ENCODE results near the gene RASAL3. TPM values are rescaled to one million over a fixed set of nuclear protein-coding genes. Genes with fewer than 3 reads are reported as not detected.

The RASAL3 gene
- polyA plus RNA-seq, 3 donors, result 0.86 to 3.9 (median 3.3) TPM

GRCh38 chr19:15403151-15403531 is 61.2 kb downstream of the RASAL3 start:
- no peak overlapping the region for H3K27ac ChIP-seq (ENCODE audit: low read depth, low read length)
- WGBS, 3 donors, result 91 to 95% (median 93%) methylated on average over 10 of the region's 10 CpGs

GRCh38 chr19:15402411-15403150 is 61.8 kb downstream of the RASAL3 start:
- no peak overlapping the region for H3K27ac ChIP-seq (ENCODE audit: low read depth, low read length)
- 84 to 86% (median 85%) methylated on average over 15 of the region's 15 CpGs for WGBS, 3 donors

Other genes with a start within 250 kb of the RASAL3 start
- gene EPHX3, start 232.1 kb downstream of the RASAL3 start, polyA plus RNA-seq, result under 1 TPM in 2 of 3 donors, not detected in 1; 0.25 to 0.28 TPM
- 10 to 100 TPM; 12.5 to 35.8 (median 23.1) TPM for gene BRD4, start 132.0 kb downstream of the RASAL3 start, polyA plus RNA-seq
- 10 to 100 TPM in 2 of 3 donors, 1 to 10 TPM in 1; 8.7 to 19.3 (median 13.3) TPM for gene AKAP8, start 84.8 kb downstream of the RASAL3 start, polyA plus RNA-seq
- gene AKAP8L, start 45.6 kb downstream of the RASAL3 start, polyA plus RNA-seq, result 10 to 100 TPM; 40.5 to 79.6 (median 49.9) TPM
- gene WIZ, start 14.6 kb downstream of the RASAL3 start, polyA plus RNA-seq, result 10 to 100 TPM; 15.3 to 37.3 (median 22.3) TPM
- under 1 TPM in 1 of 3 donors, not detected in 2; 0.06 TPM for gene PGLYRP2, start 15.0 kb upstream of the RASAL3 start, polyA plus RNA-seq
- under 1 TPM in 2 of 3 donors, not detected in 1; 0.10 to 0.61 TPM for gene CYP4F22, start 44.0 kb upstream of the RASAL3 start, polyA plus RNA-seq
- gene CYP4F8, start 150.7 kb upstream of the RASAL3 start, polyA plus RNA-seq, result not detected
- under 1 TPM; 0.06 to 0.51 (median 0.34) TPM for gene CYP4F3, start 176.4 kb upstream of the RASAL3 start, polyA plus RNA-seq
- gene CYP4F12, start 208.5 kb upstream of the RASAL3 start, polyA plus RNA-seq, result 10 to 100 TPM in 1 of 3 donors, 1 to 10 TPM in 2; 1.2 to 17.7 (median 9.1) TPM

Measured in adipose tissue (tissue), 3 donors.